ENCODE measurements around the gene PBX3. TPM values are rescaled to one million over a fixed set of nuclear protein-coding genes. Genes with fewer than 3 reads are reported as not detected.

The PBX3 gene
- total RNA-seq, 1 donor from 2014 or later: 37.7 TPM

DNA sequence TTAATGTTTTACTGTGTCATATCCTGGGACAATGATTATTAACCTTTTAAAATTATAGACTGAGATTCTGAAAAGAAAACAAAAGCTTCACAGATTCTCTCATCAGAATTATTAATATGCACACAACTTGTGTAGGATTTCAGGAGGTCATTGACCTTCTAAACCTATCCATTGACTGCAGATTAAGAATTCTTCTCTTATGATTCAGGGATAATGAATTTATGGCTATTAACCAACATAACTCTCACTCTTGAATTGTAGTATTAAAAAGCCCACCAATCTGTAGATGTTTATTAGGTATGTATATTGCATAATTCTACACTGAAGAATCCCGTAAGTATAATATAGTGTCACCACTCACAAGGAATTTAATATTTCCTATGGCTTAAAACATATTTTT is 179.8 kb downstream of the PBX3 start:
- Mint-ChIP-seq H3K4me1 (ENCODE audit: low read depth) (no peaks in the 10 kb centered on the region), H3K27me3 (no peaks in the 10 kb centered on the region), H3K36me3 (ENCODE audit: insufficient read depth) (no peaks in the 10 kb centered on the region), H3K4me3 (ENCODE audit: low read depth) (no peak overlapping the region), H3K9me3 (ENCODE audit: low read depth) (no peaks in the 10 kb centered on the region), H3K27ac (no peak overlapping the region)
- DNase-seq (ENCODE audit: low spot score, unreplicated experiment): no peak
- TF ChIP-seq, protein P1, sequence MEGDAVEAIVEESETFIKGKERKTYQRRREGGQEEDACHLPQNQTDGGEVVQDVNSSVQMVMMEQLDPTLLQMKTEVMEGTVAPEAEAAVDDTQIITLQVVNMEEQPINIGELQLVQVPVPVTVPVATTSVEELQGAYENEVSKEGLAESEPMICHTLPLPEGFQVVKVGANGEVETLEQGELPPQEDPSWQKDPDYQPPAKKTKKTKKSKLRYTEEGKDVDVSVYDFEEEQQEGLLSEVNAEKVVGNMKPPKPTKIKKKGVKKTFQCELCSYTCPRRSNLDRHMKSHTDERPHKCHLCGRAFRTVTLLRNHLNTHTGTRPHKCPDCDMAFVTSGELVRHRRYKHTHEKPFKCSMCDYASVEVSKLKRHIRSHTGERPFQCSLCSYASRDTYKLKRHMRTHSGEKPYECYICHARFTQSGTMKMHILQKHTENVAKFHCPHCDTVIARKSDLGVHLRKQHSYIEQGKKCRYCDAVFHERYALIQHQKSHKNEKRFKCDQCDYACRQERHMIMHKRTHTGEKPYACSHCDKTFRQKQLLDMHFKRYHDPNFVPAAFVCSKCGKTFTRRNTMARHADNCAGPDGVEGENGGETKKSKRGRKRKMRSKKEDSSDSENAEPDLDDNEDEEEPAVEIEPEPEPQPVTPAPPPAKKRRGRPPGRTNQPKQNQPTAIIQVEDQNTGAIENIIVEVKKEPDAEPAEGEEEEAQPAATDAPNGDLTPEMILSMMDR (IDR thresholded peaks at IDR 0.05; ENCODE audit: unreplicated experiment): no peak

- Mint-ChIP-seq H3K36me3 (ENCODE audit: insufficient read depth) (no peaks in the 10 kb centered on the region), H3K27me3 (no peaks in the 10 kb centered on the region), H3K9me3 (ENCODE audit: low read depth) (no peaks in the 10 kb centered on the region), H3K27ac (no peak overlapping the region), H3K4me3 (ENCODE audit: low read depth) (no peak overlapping the region), H3K4me1 (ENCODE audit: low read depth) (no peaks in the 10 kb centered on the region)
- DNase-seq (ENCODE audit: low spot score, unreplicated experiment): no peak
- TF ChIP-seq, protein P1 (IDR thresholded peaks at IDR 0.05; ENCODE audit: unreplicated experiment): no peak
Observed at GRCh38 chr9:125929846-125930245, 182.7 kb downstream of the PBX3 start.

GRCh38 chr9:125931211-125931610 is 184.0 kb downstream of the PBX3 start:
- Mint-ChIP-seq H3K4me1 (ENCODE audit: low read depth) (no peaks in the 10 kb centered on the region), H3K9me3 (ENCODE audit: low read depth) (no peaks in the 10 kb centered on the region), H3K27ac (no peak overlapping the region), H3K4me3 (ENCODE audit: low read depth) (no peak overlapping the region), H3K27me3 (no peaks in the 10 kb centered on the region), H3K36me3 (ENCODE audit: insufficient read depth) (no peaks in the 10 kb centered on the region)
- TF ChIP-seq, protein P1 (IDR thresholded peaks at IDR 0.05; ENCODE audit: unreplicated experiment): no peak
- DNase-seq (ENCODE audit: low spot score, unreplicated experiment): no peak

DNA sequence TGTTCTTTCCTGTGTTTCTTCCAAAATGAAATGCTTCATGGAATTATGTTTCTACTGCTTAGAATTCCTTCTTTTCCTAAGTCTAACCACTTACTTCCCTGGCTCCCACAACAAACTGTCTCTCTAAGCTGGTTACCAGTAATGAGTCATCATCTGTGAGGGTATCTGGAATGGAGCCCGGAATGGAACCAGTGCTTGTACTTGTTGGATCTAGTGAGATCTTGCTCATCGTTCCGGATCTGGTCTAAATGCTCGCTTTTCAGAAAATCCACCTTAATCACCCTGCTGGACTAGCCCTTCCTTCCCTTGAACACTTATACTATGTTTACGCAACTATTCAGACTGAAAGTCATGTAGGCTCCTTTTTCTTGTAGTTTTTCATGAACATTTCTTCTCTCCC is 184.8 kb downstream of the PBX3 start:
- no peaks in the 10 kb centered on the region for H3K4me1 Mint-ChIP-seq (ENCODE audit: low read depth)
- TF ChIP-seq, protein P1 (IDR thresholded peaks at IDR 0.05; ENCODE audit: unreplicated experiment): no peak
- H3K9me3 Mint-ChIP-seq (ENCODE audit: low read depth): no peaks in the 10 kb centered on the region
- H3K36me3 Mint-ChIP-seq (ENCODE audit: insufficient read depth): no peaks in the 10 kb centered on the region
- no peak overlapping the region for H3K4me3 Mint-ChIP-seq (ENCODE audit: low read depth)
- no peak overlapping the region for H3K27ac Mint-ChIP-seq
- H3K27me3 Mint-ChIP-seq: no peaks in the 10 kb centered on the region
- DNase-seq (ENCODE audit: low spot score, unreplicated experiment): no peak

DNA sequence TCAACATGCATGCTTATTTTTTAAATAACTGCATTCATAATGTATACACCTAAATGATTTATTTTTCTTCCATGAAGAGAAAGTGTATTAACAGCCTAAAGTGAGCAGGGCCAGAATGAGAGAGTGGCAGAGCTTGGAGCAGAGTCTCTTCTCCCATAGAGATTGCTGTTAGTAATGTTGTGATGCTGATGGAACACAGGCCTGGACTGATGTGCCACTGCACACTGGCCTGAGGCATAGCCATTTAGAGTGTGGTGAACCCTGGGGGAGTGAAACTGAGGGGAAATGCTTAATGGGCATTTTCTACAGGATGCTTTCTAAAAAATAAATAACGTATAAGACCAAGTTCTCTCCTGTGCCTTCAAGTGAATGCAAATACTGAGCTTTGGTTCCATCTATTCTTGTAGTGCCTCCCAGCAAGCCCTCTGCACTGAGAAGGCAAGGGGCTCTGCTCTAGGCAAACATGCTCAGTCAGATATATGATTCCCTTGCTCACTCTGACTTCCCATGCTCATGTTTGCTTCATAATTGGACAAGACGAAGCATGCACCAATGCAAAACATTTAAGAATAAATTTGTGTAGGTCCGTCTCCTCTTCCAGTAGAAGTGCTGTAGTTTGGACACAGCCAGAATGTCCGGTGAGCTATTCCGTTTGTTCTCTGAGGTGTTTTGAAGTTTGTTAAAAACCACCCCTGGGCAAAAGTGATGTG is 185.7 kb downstream of the PBX3 start:
- Mint-ChIP-seq H3K27me3 (no peaks in the 10 kb centered on the region), H3K4me3 (ENCODE audit: low read depth) (no peak overlapping the region), H3K36me3 (ENCODE audit: insufficient read depth) (no peaks in the 10 kb centered on the region), H3K4me1 (ENCODE audit: low read depth) (no peaks in the 10 kb centered on the region), H3K27ac (no peak overlapping the region), H3K9me3 (ENCODE audit: low read depth) (no peaks in the 10 kb centered on the region)
- TF ChIP-seq, protein P1 (IDR thresholded peaks at IDR 0.05; ENCODE audit: unreplicated experiment): no peak
- no peak for DNase-seq (ENCODE audit: low spot score, unreplicated experiment)

All from progenitor cell of endocrine pancreas (in vitro differentiated cells).